NCI-H2171 (cell line): ENCODE results near the gene CDA.

Experiments
- DNase-seq: peaks from one replicate; lab custom pipeline; 2025; lab: John Stamatoyannopoulos, UW

CDA gene

DNA sequence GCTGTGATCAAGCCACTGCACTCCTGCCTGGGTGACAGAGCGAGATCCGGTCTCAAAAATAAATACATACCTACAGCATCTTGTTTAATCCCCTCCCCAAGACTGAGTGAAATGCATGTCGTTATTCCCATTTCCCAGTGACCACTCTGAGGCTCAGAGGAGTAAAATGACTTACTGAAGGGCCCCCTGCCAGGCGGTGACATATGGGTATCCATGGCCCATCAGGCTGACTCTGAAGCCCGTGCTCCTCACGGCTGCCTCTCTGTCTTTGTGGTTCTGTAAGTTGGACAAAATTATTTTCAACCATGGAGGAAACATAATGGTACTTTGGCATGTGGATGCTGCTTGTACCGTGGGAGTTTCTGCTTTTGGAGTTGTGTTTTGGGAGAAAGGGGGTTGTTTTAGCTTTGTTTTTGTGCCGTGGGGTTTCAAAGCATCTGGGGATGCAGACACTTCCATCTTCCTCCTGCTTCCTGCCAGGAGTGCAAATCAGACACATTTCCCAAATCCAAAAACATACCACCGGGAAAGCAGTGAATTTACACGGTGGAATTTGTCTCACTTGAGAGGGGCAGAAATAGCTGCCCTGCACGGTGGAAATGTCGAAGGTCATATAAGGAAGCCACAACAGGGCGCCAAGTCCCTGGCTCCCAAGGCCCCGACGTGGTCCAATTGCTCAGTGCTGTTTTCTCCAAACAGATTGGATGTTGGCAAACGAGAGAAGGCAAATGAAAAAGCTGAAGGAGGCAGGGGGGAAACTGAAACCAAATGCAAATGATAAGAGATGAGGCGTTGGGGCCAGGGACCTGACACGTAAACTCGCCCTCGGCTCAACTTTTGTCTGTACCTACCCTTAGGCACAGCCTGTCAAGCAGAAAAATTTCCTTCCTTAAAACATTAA, 27.3 kb downstream of the CDA start:
- no peak for DNase-seq

GRCh38 chr1:20616847-20617487, 28.1 kb downstream of the CDA start:
- DNase-seq: no peak

GRCh38 chr1:20618550-20618949, 29.7 kb downstream of the CDA start:
- DNase-seq: no peak

GRCh38 chr1:20619999-20620398, 31.1 kb downstream of the CDA start:
- no peak for DNase-seq

- no peak for DNase-seq
Measured at GRCh38 chr1:20621012-20621411, 32.1 kb downstream of the CDA start.

DNA sequence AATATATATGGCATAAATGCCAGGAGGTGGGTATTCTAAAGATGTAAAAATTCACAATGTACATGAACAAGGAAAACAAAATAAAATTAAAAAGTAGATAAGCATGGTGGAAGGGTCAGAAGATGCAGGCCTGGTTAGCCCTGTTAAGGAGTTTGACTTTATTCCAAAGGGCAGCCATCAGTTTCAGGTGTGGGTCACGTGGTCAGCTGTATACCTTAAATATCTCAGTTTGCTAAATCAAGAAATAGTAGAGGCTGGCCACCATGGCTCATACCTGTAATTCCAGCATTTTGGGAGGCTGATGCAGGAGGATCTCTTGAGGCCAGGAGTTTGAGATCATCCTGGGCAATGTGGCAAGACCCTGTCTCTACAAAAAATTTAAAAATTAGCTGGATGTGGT, 35.8 kb downstream of the CDA start:
- no peak for DNase-seq

GRCh38 chr1:20625176-20626097, 36.5 kb downstream of the CDA start:
- no peak for DNase-seq

GRCh38 chr1:20626098-20626427, 37.2 kb downstream of the CDA start:
- no peak for DNase-seq

DNA sequence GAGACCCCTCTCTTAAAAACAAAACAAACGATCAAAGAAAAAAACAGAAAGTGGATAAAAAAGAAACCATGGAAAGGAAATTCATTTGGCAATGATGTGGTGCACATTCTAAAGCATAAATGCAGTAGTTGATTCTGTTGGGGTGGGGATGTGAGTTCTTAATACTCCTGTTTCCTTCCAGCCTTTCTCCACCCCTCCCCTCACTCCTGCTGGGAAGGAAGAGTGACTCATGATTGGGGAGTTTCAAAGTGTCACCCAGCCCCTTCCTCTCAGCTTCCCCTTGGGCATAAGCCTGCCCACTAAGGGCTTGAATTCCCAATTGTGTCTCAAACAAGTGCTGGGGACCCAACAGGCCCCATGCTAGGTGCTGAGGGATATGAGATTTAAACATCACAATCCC, 37.6 kb downstream of the CDA start:
- DNase-seq: no peak

- DNase-seq: no peak
Measured at GRCh38 chr1:20630729-20631128, 41.8 kb downstream of the CDA start.

DNA sequence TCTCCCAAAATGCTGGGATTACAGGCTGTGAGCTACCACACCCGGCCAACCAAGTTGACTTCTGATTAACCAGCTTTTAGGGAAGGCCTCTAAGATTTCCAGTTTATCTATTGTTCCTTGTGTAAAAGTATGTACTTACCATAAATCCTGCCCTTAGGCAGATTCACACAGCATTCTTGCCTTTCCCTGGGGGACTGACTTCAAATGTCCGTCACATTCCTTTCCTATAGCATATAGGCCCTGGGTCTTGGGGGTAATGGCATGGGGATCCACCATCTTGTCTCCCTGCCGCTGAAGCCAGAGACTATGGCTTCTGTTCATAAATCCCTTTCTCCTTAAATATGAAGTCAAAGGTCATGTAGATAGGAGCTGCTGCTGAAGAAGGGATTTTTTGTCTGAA, 43.5 kb downstream of the CDA start:
- no peak for DNase-seq

DNA sequence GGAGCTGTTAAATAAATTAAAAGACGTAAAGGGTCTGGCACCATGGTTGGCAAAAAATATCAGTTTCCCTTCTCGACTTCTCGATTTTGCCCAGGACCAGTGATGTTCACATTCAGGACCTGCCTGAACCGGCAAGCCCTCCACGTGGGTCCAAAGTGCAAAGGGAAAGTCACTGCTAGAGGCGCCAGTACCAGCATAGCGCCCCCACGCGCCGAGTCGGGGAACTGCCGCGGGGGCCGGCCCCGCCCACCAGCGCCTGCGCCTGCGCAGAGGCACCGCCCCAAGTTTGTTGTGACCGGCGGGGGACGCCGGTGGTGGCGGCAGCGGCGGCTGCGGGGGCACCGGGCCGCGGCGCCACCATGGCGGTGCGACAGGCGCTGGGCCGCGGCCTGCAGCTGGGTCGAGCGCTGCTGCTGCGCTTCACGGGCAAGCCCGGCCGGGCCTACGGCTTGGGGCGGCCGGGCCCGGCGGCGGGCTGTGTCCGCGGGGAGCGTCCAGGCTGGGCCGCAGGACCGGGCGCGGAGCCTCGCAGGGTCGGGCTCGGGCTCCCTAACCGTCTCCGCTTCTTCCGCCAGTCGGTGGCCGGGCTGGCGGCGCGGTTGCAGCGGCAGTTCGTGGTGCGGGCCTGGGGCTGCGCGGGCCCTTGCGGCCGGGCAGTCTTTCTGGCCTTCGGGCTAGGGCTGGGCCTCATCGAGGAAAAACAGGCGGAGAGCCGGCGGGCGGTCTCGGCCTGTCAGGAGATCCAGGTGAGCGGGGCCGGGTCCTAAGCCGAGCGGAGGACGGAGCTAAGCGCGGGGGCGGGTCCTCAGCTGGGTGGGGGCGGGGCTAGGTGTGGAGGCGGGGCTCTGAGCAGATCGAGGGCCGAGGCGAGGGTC, 44.5 kb downstream of the CDA start, which contains the start of gene PINK1:
Gene PINK1, plus strand, starts transcription at position 269 of the 875 bp plus-strand sequence. Its CDS starts 91 bp downstream, at position 360.
- DNase-seq: peak; percentile 73

- no peak for DNase-seq
Measured at GRCh38 chr1:20634065-20634593, 45.2 kb downstream of the CDA start.

DNA sequence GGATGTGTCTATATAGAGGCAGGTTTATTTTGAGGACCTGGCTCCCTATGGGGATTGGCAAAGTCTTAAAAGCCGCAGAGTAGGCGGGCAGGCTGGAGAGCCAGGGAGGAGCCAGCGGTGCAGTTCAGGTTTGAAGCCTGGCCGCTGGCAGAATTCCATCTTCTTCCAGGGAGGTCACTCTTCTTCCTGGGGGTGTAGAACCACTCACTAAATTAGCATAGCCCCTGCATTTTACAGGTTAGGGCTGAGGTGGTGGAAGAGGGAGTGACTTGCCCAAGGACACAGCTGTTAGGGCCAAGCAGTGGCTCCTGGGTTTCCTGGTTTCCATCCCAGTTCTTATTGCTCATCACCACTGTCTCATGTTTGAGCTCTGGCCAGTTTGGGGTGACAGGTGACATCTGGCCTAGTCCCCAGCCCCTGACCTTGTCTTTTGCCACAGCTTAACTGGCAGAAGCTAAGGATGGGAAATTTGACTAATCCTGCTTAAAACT, 45.7 kb downstream of the CDA start:
- DNase-seq: no peak

DNA sequence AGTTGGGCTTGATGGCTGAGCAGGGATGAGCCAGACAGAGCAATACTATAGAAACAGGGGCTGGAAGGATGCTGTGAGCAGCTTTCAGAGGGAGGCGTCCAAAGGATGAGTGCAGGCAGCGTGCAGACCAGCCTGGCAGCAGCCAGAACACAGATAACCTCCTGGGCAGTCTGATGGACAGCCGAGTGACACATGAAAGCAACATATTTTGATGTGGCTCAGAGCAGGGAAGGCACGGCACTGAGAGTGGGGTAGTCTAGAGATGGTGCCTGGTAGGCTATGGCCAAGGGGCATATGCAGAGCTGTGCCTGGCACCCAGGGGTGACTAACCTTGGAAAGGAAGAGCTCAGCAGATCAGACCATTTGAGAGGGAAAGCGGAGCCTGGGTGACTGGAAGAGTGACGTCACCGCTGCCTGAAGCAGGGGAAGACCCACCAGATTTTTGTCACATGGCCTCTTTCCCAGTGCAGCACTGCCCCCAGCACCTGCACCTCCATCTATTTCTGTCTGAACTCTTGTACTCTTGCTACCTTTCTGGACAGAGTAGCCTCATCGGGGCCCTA, 48.0 kb downstream of the CDA start:
- DNase-seq: no peak

- peak; percentile 14 for DNase-seq
Measured at GRCh38 chr1:20640183-20640597, 51.3 kb downstream of the CDA start.

- DNase-seq: no peak
Measured at GRCh38 chr1:20641975-20642374, 53.1 kb downstream of the CDA start.

DNA sequence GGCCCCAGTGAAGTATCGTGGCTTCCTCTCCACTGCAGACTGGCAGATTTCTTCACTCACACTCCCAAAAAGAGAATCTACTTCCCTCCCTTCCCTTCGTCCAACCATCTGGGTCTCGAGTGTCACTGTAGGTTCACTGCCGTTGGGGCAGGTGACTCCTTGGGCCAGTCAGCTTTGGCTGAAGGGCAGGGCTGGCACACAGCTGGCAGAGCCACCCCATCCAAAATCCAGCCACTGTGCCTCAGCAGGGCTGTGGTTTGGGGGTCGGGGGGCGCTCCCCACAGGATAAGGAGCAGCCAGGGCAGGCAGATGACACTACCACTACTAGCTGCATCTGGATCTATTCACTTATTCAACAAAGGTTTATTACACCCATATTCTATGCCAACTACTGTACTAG, 54.2 kb downstream of the CDA start:
- DNase-seq: no peak

DNA sequence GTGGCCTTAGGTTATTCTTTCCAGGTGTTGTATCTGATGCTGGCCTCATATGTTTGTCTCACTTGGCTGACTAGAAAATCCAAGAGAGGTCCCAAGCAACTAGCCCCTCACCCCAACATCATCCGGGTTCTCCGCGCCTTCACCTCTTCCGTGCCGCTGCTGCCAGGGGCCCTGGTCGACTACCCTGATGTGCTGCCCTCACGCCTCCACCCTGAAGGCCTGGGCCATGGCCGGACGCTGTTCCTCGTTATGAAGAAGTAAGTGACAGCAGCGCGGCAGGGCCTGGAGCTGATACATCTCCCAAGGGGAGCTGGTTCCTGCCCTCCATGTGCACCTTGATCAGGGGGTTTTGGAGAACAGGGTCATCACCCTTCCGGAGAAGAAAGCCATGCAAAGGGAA, 55.5 kb downstream of the CDA start:
- DNase-seq: no peak

DNA sequence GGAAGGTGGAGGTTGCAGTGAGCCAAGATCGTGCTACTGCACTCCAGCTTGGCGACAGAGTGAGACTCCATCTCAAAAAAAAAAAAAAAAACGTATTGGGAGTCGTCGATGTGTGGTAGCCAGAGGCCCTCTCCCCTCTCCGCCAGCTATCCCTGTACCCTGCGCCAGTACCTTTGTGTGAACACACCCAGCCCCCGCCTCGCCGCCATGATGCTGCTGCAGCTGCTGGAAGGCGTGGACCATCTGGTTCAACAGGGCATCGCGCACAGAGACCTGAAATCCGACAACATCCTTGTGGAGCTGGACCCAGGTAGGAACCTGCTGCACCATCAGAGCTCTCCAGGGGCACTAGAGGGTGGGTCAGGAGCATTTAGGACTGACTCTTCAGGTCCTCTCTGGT, 56.5 kb downstream of the CDA start:
- DNase-seq: no peak

DNA sequence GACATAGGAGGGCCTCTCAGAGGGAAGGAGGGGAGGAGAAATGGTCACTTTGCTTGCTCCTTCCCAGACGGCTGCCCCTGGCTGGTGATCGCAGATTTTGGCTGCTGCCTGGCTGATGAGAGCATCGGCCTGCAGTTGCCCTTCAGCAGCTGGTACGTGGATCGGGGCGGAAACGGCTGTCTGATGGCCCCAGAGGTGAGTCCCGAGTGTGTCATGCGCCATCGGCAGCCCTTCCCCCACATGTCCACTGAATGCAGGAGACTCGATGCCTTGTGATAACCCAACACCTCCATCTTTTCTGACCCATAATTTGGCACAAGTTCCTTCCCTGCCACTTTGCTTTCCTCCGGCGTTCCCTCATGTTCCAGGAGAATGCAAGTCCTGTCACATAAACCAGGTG, 59.5 kb downstream of the CDA start:
- no peak for DNase-seq
